CD4-positive, alpha-beta T cell treated with Interleukin-15 for 1 hour (primary cell): ENCODE results near the gene PTPN22.
A peak's percentile ranks its signal among the peaks of the same experiment; 100 is the strongest.

ENCODE experiments used
- DNase-seq: peaks from one replicate; pipeline ENCODE4 v3.0.0-alpha.2; 2020

PTPN22 gene

GRCh38 chr1:113846391-113847035 lies 25.0 kb downstream of the PTPN22 start:
- no peak for DNase-seq

DNA sequence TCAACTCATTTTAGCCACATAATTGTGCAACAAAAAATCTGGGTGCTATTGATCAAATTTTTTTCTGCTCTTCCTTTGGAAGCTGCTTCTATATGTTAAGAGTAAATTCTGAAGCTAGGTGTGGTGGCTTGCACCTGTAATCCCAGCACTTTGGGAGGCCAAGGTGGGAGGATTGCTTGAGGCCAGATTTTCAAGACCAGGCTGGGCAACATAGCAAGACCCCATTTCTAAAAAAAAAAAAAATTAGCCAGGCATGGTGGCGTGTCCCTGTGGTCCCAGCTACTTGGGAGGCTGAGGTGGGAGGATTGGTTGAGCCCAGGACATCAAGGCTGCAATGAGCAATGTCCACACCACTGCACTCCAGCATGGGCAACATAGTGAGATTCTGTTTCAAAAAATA lies 35.0 kb downstream of the PTPN22 start:
- no peak for DNase-seq

DNA sequence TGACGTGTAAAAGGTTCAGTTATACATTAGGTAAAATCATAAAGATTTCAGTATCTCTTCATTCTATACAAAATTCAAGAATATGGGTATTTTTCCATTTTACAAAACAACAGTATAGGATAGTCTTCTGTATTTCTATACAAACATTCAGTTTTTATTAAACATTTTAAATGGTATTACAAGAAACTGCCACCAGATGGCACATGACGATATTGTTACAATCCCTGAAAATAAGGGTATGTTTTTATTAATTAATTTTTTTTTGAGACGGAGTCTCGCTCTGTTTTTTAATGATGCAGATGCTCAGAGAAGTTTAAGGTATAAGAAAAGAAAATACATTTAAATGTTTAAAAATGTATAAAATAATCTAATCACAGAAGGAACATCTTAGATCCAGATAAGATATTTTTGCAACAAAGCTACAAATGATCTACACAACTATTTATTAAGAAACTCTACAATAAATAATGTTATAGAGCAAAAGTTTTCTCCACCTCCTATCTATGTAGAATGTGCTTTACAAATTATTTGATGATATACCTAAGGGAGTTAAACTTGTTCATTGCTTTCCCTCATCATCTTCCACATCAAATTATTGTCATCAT lies 35.7 kb downstream of the PTPN22 start:
- DNase-seq, result no peak

GRCh38 chr1:113834716-113835115 lies 36.8 kb downstream of the PTPN22 start:
- no peak for DNase-seq

- no peak for DNase-seq
Observed at GRCh38 chr1:113830039-113830438, 41.5 kb downstream of the PTPN22 start.

GRCh38 chr1:113821916-113822315 lies 49.6 kb downstream of the PTPN22 start:
- DNase-seq, result no peak

DNA sequence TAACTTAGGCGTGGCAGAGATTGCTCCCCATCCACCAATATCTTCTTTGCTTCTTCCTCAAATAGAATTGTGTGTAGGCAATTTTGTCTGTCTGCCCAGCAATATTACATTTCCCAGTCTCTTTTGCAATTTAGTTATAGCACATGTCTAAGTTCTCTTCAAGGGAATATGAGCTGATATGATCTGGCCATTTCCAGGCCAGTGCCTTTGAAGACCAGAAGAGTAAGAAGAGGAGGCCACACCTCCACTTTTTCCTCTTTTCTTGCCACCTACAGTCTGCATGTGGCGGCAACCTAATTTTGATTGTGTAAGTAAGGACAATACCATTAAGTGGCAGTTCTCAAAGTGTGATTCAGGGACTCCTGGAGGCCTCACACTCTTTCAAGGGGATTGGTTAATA lies 52.9 kb downstream of the PTPN22 start:
- DNase-seq, result no peak

DNA sequence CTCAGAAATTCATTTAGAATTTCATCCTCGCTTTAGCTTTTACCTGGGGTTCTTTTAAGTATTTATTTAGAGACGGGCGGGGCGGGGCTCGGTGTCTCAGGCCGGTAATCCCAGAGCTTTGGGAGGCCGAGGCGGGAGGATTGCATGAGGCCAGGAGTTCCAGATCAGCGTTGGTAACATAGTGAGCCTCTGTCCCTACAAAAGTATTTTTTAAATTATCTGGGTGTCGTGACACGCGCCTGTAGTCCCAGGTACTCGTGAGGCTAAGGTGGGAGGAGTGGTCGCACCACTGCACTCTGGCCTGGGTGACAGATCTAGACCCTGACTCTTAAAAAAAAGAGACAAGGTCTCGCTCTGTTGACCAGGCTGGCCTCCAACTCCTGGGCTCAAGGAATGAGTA lies 58.3 kb downstream of the PTPN22 start:
- no peak for DNase-seq

DNA sequence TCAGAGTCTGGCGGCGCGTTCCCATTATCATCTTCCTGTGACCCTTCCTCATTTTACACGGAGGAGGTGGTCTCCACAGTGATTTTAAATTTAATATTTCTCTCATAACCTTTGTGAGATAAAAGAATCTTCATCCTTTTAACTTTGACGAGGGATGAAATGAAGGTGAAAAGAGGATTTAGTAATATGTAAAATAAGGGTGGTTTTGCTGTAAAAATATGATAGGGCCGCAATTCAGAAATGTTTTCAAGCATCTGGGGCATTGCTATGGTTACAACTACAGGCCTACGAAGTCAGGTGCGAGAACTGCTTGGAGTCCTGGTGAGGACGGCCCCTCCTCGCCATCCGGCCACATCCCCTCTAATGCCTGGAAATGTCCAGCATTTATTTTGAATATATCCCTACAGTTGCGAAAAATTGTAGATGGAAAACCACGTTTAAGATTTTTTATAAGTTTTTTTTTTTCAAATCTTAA lies 58.8 kb downstream of the PTPN22 start:
- DNase-seq, result peak; percentile 21

DNA sequence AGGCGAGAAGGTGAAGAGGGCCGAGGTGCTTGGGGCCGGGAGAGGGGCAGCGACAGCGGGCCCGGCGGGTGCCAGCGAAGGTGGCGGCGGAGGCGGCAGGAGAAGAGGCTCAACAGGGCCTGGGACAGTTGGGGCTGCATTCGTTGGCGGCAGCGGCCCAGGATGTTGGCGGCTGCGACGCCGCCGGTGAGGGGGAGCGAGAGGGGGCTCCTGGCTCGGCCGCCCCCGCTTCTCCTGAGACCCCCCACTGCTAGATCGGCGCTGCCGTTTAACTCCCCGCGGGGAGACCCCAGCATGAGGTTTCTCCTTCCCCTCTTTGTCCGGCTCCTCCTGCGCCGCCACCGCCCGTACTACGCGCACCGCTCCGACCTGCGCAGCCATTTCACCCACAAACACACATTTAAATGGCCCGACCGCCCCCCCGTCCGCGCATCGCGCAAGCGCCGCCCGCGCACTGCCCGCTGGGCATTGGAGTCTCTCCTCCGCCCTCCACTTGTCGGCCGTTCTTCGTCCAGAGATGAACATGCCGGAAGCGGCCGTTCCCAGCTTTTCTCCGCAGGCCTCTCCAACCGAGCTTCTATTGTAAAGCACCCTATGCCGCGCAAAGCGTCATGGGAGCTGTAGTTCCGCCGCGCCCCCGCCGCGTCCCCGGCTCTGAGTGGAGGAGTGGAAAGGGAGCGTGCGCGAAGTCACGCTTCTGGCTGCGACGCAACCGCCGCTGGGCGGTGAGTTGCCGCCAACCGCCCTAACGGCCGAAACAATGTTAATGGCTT lies 59.4 kb downstream of the PTPN22 start, which contains the start of gene RSBN1:
Gene RSBN1 (minus strand): TSS at position 589 of the 773 bp plus-strand sequence. CDS start 64 bp downstream, at position 525.
- DNase-seq, result peak; percentile 99

DNA sequence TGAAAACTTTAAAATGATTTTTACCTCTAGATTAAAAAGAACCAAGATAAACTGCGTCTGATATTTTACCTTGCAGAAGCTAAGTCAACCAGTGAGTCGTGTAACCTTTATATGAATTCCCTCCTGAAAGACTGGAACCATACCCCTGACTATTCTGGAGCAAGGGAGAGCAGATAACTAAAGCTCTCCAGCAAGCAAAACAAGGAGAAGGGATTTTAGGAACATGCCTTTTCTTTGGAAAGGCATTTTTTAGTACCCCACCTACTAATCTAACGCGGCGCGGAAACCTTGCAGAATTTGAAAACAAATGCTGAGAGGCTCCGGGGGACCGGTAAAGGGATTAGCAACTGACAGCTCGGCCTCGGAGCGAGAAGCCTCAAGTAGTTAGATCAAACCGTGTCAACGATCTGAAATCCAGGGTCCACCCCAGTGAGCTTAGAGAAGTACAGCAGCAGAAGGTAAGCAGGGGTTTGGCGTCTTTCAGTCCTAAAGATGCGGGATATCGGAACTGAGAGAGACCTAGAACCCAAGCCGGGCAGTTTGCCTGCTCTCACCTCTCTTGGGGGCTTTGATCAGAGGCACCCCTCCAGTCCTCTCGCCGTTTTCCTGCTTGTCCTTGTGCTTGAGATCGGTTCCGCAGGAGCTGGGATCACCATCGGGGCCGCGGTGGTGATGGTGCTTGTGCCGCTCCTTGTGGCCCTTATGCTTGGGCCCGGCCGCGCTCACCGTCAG lies 60.2 kb downstream of the PTPN22 start:
- no peak for DNase-seq

DNA sequence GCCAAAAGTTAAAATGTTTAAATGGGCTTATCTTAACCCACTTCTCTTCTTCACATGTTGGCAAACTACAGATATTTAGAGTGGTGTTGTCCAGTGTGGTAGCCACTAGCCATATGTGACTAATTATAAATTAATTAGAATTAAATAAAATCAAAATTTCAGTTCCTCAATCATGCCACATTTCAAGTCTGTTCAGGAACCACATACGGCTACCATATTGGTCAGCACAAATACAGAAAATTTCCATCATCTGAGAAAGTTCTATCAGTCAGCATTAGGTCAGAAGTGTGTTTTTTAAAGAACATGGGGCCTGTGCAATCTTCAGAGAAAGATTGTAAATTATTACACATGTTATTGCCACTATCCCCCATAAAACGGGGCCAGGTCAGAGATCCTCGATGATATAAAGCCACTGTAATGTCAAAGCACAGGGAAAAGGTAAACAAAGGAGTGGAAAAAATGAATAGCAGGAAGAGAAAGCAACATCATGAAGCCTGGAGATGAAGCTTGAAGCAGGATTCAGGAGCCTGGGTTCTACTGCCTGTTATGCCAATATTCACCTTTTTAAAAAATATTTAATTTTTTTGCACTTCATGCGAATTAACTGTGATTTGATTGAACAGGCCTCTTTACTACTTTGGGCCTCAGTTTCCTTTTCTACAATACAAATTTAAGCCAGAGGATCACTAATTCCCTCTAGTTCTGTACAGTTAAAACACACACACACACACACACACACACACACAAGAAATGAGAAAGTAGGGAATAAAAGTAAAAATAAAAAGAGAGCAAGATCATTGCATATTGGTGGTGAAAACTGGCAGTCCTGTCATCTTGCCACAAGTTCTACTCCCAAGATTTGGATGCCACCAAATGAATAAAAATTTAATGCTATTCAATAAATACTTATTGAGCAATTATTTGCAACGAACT lies 61.6 kb downstream of the PTPN22 start:
- DNase-seq, result no peak

DNA sequence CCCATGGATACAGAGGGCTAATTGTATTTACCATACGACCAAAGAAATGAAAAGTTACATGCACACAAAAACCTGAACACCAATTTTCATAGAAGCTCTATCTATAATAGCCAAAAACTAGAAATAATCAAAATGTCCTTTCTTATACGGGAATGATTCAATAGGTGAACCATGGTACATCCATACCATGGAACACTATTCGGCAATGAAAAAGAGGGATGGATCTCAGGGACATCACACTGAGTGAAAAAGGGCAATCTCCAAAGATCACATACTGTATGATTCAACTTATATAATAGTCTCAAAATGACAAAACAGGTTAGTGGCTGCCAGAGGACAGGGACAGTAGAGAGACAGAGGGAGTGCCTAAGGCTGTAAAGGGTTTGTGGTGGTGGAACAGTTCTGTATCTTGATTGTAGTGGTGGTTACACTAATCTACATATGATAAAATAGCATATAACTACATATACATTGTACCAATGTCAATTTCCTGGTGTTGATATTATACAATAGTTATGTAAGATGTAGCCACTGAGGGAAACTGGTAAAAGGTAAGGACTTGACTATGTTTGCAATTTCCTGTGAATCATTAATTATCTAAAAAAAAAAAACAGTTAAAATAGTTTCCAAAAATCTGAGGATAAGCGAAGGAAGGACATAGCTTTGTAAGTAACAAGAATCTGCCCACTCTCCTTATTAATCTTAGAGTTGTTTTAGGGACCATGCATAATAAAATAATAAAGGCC lies 62.9 kb downstream of the PTPN22 start:
- no peak for DNase-seq

DNA sequence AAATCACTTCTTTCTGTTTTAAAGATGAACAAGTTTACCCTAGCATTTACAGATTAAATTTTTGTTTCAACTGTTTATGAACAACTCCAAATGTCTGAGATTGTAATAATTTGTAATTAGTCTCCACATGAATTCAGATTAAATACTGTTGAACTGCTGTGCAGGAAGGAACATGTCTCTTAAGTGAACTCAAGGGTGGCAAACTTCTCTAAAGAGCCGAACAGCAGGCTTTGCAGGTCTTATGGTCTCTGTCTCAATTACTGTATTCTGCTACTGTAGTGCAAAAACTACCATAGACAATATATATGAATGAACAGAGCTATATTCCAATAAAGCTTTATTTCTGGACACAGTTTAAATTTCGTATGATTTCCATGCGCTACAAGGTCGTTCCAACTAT lies 65.9 kb downstream of the PTPN22 start:
- DNase-seq, result no peak

GRCh38 chr1:113805256-113805531 lies 66.3 kb downstream of the PTPN22 start:
- no peak for DNase-seq

DNA sequence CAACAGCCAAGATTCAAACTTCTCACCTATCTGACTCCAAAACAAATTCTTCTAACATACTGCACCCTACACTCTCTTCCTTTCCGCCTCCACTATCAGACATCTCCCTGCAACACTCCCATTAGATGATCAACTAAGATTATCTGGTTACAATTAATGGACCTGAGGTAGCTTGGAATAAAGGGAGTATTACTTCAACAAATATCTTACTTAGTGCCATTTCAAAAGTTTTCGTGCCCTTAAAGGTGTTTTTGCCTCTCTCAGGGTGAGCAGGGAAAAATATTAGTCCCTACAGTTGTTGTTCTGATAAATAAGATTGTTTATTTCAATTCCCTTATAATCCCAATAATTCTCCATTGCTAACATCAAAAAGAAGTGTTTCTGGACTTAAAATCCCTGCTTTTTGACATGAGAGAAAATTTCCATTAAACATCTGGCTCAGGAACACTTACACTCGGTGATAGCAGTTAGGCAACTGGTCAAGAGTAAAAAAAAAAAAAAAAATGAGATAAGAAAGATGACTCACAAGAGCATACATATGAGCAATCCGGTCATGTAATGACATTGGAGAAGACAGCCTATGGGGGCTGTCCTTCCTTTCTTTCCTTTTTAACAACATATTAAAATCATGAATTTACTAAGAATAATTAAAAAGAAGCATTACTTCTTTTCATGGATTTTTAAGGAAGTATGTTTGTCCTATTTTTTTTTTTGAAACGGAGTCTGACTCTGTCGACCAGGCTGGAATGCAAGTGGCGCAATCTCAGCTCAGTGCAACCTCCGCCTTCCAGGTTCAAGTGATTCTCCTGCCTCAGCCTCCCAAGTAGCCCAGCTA lies 66.9 kb downstream of the PTPN22 start:
- DNase-seq, result no peak

DNA sequence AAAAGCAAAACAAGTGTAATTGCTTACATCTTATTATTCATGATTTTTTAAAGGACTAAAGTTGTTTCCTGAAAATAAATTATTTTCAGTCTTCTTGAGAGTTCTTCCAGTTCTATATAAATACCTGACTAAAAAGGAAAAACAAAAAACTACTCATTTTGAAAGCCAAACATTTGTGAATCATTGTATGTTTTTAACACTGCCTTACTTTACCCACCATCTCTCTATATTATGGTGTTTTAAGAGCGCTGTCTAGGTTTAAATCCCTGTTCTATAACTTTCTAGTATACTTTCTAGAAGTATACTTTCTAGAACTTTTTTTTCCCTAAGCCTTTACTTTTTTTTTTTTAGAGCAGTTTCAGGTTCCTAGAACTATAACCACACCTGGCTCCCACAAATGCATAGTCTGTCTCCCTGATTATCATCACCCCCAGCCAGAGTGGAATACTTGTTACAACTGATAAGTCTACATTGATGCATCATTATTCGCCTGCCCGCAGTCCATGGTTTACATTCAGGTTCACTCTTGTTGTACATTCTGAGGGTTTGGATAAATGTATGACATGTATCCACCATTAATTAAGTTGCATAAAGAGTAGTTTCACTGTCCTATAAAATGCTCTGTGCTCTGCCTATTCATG lies 69.0 kb downstream of the PTPN22 start:
- DNase-seq, result no peak

DNA sequence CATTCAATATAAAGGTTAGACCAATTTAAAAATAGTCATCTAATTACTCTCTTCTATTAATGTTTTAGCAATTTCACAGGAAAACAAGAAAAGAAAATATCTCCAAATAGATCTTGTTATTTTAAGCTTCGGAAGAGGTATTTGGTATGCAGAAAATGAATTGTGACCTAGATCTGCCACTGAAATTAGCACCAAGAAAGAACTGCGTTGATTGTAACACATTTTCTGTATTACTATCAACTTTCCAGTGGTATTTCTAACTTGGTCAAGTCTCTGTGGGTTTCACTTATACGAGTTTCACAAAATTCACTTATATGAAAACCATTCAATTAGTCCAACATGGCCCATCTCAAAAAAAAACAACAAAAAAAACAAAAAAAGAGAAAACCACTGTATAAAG lies 71.0 kb downstream of the PTPN22 start:
- no peak for DNase-seq

- DNase-seq, result no peak
Observed at GRCh38 chr1:113797472-113797871, 74.0 kb downstream of the PTPN22 start.
